ENCODE data around the gene C8B.

Gene C8B

DNA sequence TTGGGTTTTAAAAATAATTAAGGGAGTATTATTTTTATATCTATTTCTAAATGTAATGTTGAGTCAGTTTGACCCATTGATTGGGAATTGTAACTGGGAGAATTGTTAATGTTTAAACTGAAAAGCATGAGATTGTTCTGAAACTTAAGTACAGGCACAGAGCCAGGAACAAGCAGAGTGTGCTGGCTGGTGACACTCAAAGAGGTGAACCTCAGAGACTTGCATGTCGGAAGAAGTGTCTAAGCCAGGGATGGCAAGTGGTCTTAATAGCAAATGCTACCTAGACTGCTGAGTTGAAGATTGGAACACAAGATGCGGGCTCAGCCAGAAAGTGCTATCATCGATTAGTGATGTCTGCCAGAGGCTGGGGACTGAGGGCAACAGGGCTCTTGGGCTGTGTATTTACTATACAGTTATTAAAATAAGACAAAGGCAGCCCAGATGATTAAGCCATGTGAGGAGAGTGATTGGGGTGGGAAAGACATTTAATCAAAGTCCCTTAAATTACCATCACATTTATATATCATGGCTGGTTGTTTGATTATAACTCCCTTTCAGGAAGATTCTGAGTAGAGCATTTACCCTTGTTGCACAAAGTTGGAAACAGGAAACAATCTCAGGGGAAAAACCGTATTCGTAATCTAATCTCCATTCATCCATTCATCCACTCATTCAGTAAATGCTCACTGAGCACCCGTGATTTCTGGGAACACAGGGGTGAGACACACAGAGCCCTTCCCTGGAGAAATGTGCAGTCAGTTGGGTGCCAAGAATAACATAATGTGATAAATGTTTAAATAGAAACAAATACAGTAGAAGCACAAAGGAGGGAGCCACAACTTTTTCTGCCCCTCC is 68.4 kb downstream of the C8B start:
- no peak overlapping the region for H3K4me3 ChIP-seq (ENCODE audit: low read length)
- DNase-seq (ENCODE audit: low read depth) = no peak
- no peak for TF ChIP-seq CTCF (conservative IDR thresholded peaks at IDR 0.05; ENCODE audit: low read length)

DNA sequence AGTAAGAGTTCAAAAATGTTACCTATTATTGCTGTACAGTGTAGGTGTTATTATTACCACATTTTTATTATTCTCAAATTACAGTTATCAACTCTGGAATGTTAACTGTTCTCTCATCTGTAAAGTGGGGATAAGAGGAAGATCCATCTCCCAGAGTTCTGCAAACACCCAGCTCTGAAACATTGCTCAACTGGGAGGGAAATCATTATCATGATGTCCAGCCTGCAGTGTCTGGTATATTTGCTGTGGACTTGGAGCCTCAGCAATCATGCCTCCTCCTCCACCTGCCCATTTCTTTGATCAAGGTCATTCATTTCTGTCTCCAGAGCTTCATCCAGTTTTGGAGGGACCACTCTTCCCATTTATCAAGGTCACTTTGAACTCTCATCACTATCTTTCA is 71.8 kb downstream of the C8B start:
- TF ChIP-seq CTCF (conservative IDR thresholded peaks at IDR 0.05; ENCODE audit: low read length) = no peak
- H3K4me3 ChIP-seq (ENCODE audit: low read length) = no peak overlapping the region
- no peak for DNase-seq (ENCODE audit: low read depth)

GRCh38 chr1:56890229-56890628 is 75.6 kb downstream of the C8B start:
- no peak for TF ChIP-seq CTCF (conservative IDR thresholded peaks at IDR 0.05; ENCODE audit: low read length)
- DNase-seq (ENCODE audit: low read depth) = no peak
- no peak overlapping the region for H3K4me3 ChIP-seq (ENCODE audit: low read length)

DNA sequence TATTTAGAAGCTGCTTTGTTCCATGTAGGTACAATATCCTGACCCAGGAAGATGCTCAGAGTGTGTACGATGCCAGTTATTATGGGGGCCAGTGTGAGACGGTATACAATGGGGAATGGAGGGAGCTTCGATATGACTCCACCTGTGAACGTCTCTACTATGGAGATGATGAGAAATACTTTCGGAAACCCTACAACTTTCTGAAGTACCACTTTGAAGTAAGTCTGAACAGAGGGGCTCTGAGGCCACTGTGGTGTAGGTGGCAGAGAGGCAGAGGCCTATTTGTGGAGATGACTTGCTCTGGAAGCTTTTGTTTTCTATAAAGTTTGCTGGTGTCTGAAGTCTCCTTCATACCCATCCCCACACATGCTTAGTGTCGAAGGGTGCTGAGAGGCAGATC is 84.4 kb downstream of the C8B start:
- no peak for TF ChIP-seq CTCF (conservative IDR thresholded peaks at IDR 0.05; ENCODE audit: low read length)
- H3K4me3 ChIP-seq (ENCODE audit: low read length) = no peak overlapping the region
- no peak for DNase-seq (ENCODE audit: low read depth)

GRCh38 chr1:56880774-56881173 is 85.0 kb downstream of the C8B start:
- no peak for DNase-seq (ENCODE audit: low read depth)
- no peak for TF ChIP-seq CTCF (conservative IDR thresholded peaks at IDR 0.05; ENCODE audit: low read length)
- no peak overlapping the region for H3K4me3 ChIP-seq (ENCODE audit: low read length)
